Neural crest cell (in vitro differentiated cells): ENCODE data around the gene COL25A1. TPM values are rescaled to one million over a fixed set of nuclear protein-coding genes. Genes with fewer than 3 reads are reported as not detected.
"Not testable (repeated sequence)": the region's sequence is repeated elsewhere in the genome, so short reads cannot be mapped to it uniquely, and the experiment has no call there.

Experiments
- DNase-seq: peaks from one replicate; pipeline ENCODE4 v3.0.0; 2021; ENCODE audit warnings: low read depth, mixed read lengths, low spot score
- H3K27ac Mint-ChIP-seq: one replicate; pipeline ENCODE4 v1.8.0; 2021; ENCODE audit warnings: mild to moderate bottlenecking, mixed read lengths; ENCODE audit not compliant: unreplicated experiment
- H3K27me3 Mint-ChIP-seq: 2 replicates; pipeline ENCODE4 v1.8.0; 2021; ENCODE audit warnings: low read depth, mild to moderate bottlenecking, mixed read lengths
- H3K36me3 Mint-ChIP-seq: 2 replicates; pipeline ENCODE4 v1.8.0; 2021; ENCODE audit warnings: low read depth, mild to moderate bottlenecking, mixed read lengths
- H3K4me1 Mint-ChIP-seq: 2 replicates; pipeline ENCODE4 v1.8.0; 2021; ENCODE audit warnings: mixed read lengths
- H3K4me3 Mint-ChIP-seq: one replicate; pipeline ENCODE4 v1.8.0; 2021; ENCODE audit warnings: mild to moderate bottlenecking, mixed read lengths
- H3K9me3 Mint-ChIP-seq: 2 replicates; pipeline ENCODE4 v1.8.0; 2021; ENCODE audit warnings: mixed read lengths
- CTCF ChIP-seq: fragments of 200-600 bp; sonication (generic); conservative IDR thresholded peaks from 2 replicates; pipeline ENCODE4 v1.5.0; 2021; ENCODE audit warnings: antibody characterized with exemption, mild to moderate bottlenecking
- total RNA-seq: library from RNA; stranded (reverse); gene quantifications from 2 replicates; pipeline ENCODE4 v1.2.1, GENCODE V29; 2021

Gene COL25A1
- total RNA-seq, 1 donor from 2014 or later = 39.3 TPM

GRCh38 chr4:109119852-109120251, 182.6 kb downstream of the COL25A1 start:
- H3K27me3 Mint-ChIP-seq = no peaks in the 10 kb centered on the region
- H3K4me1 Mint-ChIP-seq = peaks cover 8% of the 10 kb centered on the region
- no peak for DNase-seq
- no peak overlapping the region for H3K4me3 Mint-ChIP-seq
- peaks cover 6% of the 10 kb centered on the region for H3K9me3 Mint-ChIP-seq
- no peak overlapping the region for H3K27ac Mint-ChIP-seq
- no peak for TF ChIP-seq CTCF
- H3K36me3 Mint-ChIP-seq = peaks cover 6% of the 10 kb centered on the region

GRCh38 chr4:109118635-109119034, 183.8 kb downstream of the COL25A1 start:
- Mint-ChIP-seq H3K36me3 (peaks cover 8% of the 10 kb centered on the region), H3K4me3 (no peak overlapping the region), H3K4me1 (peaks cover 8% of the 10 kb centered on the region), H3K27me3 (no peaks in the 10 kb centered on the region), H3K9me3 (peaks cover 6% of the 10 kb centered on the region), H3K27ac (no peak overlapping the region)
- DNase-seq = no peak
- no peak for TF ChIP-seq CTCF

GRCh38 chr4:109114501-109114900, 188.0 kb downstream of the COL25A1 start:
- peaks cover 14% of the 10 kb centered on the region for H3K4me1 Mint-ChIP-seq
- H3K27me3 Mint-ChIP-seq = no peaks in the 10 kb centered on the region
- H3K9me3 Mint-ChIP-seq = peaks cover under 1% of the 10 kb centered on the region
- H3K4me3 Mint-ChIP-seq = no peak overlapping the region
- no peak for TF ChIP-seq CTCF
- DNase-seq = no peak
- H3K36me3 Mint-ChIP-seq = peaks cover 3% of the 10 kb centered on the region
- no peak overlapping the region for H3K27ac Mint-ChIP-seq

GRCh38 chr4:109113521-109113920, 188.9 kb downstream of the COL25A1 start:
- H3K27ac Mint-ChIP-seq = no peak overlapping the region

GRCh38 chr4:109111031-109111430, 191.4 kb downstream of the COL25A1 start:
- Mint-ChIP-seq H3K4me3 (no peak overlapping the region), H3K27me3 (no peaks in the 10 kb centered on the region), H3K36me3 (peaks cover 2% of the 10 kb centered on the region), H3K9me3 (no peaks in the 10 kb centered on the region), H3K27ac (no peak overlapping the region), H3K4me1 (peaks cover 15% of the 10 kb centered on the region)
- no peak for TF ChIP-seq CTCF
- DNase-seq = no peak

More at GRCh38 chr4:109113521-109113920, 188.9 kb downstream of the COL25A1 start:
- H3K4me1 Mint-ChIP-seq = peaks cover 14% of the 10 kb centered on the region
- H3K9me3 Mint-ChIP-seq = no peaks in the 10 kb centered on the region
- H3K36me3 Mint-ChIP-seq = peaks cover 2% of the 10 kb centered on the region
- H3K27me3 Mint-ChIP-seq = no peaks in the 10 kb centered on the region
- no peak for DNase-seq
- no peak overlapping the region for H3K4me3 Mint-ChIP-seq
- TF ChIP-seq CTCF = no peak

GRCh38 chr4:109108215-109108614, 194.2 kb downstream of the COL25A1 start:
- DNase-seq, H3K9me3 Mint-ChIP-seq, H3K27ac Mint-ChIP-seq, H3K27me3 Mint-ChIP-seq, H3K4me3 Mint-ChIP-seq, H3K36me3 Mint-ChIP-seq: not testable (repeated sequence)
- H3K4me1 Mint-ChIP-seq = peaks cover 19% of the 10 kb centered on the region
